Ishikawa (cell line): Measurements from ENCODE around the gene ZNF564.

ENCODE experiments used
- CEBPB ChIP-seq: IDR thresholded peaks from 2 replicates; pipeline ENCODE4 v1.6.1; 2012
- EGR1 ChIP-seq: IDR thresholded peaks from 2 replicates; pipeline ENCODE4 v1.6.1; 2012

DNA sequence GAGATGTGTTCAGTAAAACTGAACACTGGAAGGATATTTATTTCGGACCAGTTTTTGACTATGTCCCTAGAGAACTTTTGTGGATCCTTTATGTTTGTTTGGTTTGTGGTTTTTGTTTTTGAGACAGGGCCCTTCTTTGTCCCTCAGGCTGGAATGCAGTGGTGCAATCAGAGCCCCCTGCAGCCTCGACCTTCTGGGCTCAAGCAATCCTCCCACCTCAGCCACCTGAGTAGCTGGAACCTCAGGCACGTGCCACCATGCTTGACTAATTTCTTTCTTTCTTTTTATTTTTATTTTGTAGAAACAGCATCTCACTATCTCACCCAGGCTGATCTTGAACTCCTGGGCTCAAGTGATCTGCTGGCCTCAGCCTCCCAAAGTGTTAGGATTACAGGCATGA is 65.7 kb downstream of the ZNF564 start:
- TF ChIP-seq EGR1 = no peak
- TF ChIP-seq CEBPB = no peak
